Endodermal cell (in vitro differentiated cells): Measurements from ENCODE around the gene UBE2G1. TPM values are rescaled to one million over a fixed set of nuclear protein-coding genes. Genes with fewer than 3 reads are reported as not detected.

Experiments
- DNase-seq: peaks from one replicate; pipeline ENCODE4 v3.0.0-alpha.2; 2017
- H3K27ac ChIP-seq: 2 replicates; pipeline ENCODE4 v1.5.1; 2013; ENCODE audit warnings: mild to moderate bottlenecking, low read depth, low read length, moderate library complexity
- H3K27me3 ChIP-seq: 2 replicates; pipeline ENCODE4 v1.6.1; 2013; ENCODE audit warnings: mild to moderate bottlenecking, low read length, moderate library complexity; ENCODE audit not compliant: insufficient read depth, control insufficient read depth, poor library complexity, severe bottlenecking
- H3K36me3 ChIP-seq: 2 replicates; pipeline ENCODE4 v1.7.0; 2013; ENCODE audit warnings: mild to moderate bottlenecking, low read length, moderate library complexity; ENCODE audit not compliant: control insufficient read depth, insufficient read depth
- H3K4me1 ChIP-seq: one replicate; pipeline ENCODE4 v1.7.0; 2013; ENCODE audit warnings: low read length; ENCODE audit not compliant: control insufficient read depth, insufficient read depth
- H3K4me3 ChIP-seq: 2 replicates; pipeline ENCODE4 v1.5.1; 2013; ENCODE audit warnings: mild to moderate bottlenecking, low read length, moderate library complexity
- H3K9ac ChIP-seq: 2 replicates; pipeline ENCODE4 v1.6.1; 2013; ENCODE audit warnings: mild to moderate bottlenecking, low read length, moderate library complexity; ENCODE audit not compliant: poor library complexity, severe bottlenecking; ENCODE audit errors: extremely low read depth
- H3K9me3 ChIP-seq: 2 replicates; pipeline ENCODE4 v1.6.1; 2013; ENCODE audit warnings: mild to moderate bottlenecking, low read length, moderate library complexity; ENCODE audit not compliant: control insufficient read depth
- H3K27ac Mint-ChIP-seq: 2 replicates; pipeline ENCODE4 v1.8.0; 2020; ENCODE audit warnings: mixed read lengths
- H3K27me3 Mint-ChIP-seq: 2 replicates; pipeline ENCODE4 v1.8.0; 2021; ENCODE audit warnings: mild to moderate bottlenecking, mixed read lengths; ENCODE audit not compliant: insufficient read depth
- H3K36me3 Mint-ChIP-seq: 2 replicates; pipeline ENCODE4 v1.8.0; 2020; ENCODE audit warnings: low read depth, mixed read lengths
- H3K4me1 Mint-ChIP-seq: 2 replicates; pipeline ENCODE4 v1.8.0; 2020; ENCODE audit warnings: mixed read lengths
- H3K4me3 Mint-ChIP-seq: 2 replicates; pipeline ENCODE4 v1.8.0; 2020; ENCODE audit warnings: mild to moderate bottlenecking, moderate library complexity, mixed read lengths
- H3K9me3 Mint-ChIP-seq: 2 replicates; pipeline ENCODE4 v1.8.0; 2020; ENCODE audit warnings: mild to moderate bottlenecking, mixed read lengths
- CTCF ChIP-seq: fragments of 200-600 bp; sonication (generic); conservative IDR thresholded peaks from 2 replicates; pipeline ENCODE4 v1.5.0; 2021; ENCODE audit warnings: antibody characterized with exemption, mild to moderate bottlenecking
- WGBS, 2 experiments: methylation state at CpG; one replicate each; pipeline versions ENCODE4 v1.1.5 to v1.1.7; 2013; ENCODE audit warnings: missing lambda C conversion rate in 2 of 2, mixed read lengths in 1 of 2; ENCODE audit not compliant: insufficient coverage in 1 of 2, insufficient read length in 1 of 2; 5-methylcytosine and 5-hydroxymethylcytosine counted together
- total RNA-seq, 2 donors: library from RNA; stranded (reverse); fragmentation: NEBNext Ultra II Directional in 1 of 2; extraction: Animal tissue kit (Norgen Biotek cat#: 25700) in 1 of 2; gene quantifications; 2 replicates in 1 of 2; 3 replicates in 1 of 2; pipeline ENCODE4 v1.2.1, GENCODE V29; 2021

The UBE2G1 gene
- total RNA-seq, 2 donors from 2014 or later, result 85.5 to 104 TPM

GRCh38 chr17:4411201-4411600, 44.7 kb upstream of the UBE2G1 start:
- Mint-ChIP-seq H3K36me3 (no peaks in the 10 kb centered on the region), H3K4me3 (no peak overlapping the region)

GRCh38 chr17:4409659-4410058, 43.2 kb upstream of the UBE2G1 start:
- Mint-ChIP-seq H3K27me3 (no peaks in the 10 kb centered on the region), H3K9me3 (no peaks in the 10 kb centered on the region), H3K27ac (no peak overlapping the region), H3K4me3 (no peak overlapping the region), H3K36me3 (no peaks in the 10 kb centered on the region), H3K4me1 (peaks cover 3% of the 10 kb centered on the region)
- no peaks in the 10 kb centered on the region for H3K27me3 ChIP-seq
- H3K36me3 ChIP-seq, result no peaks in the 10 kb centered on the region
- no peak overlapping the region for H3K9ac ChIP-seq
- H3K27ac ChIP-seq, result no peak overlapping the region
- no peak for DNase-seq
- no peaks in the 10 kb centered on the region for H3K9me3 ChIP-seq
- H3K4me1 ChIP-seq, result no peaks in the 10 kb centered on the region
- whole genome bisulfite sequencing, 2 experiments, result 88 to 91% methylated on average over 3 to 6 of the region's 6 CpGs
- no peak for TF ChIP-seq CTCF
- H3K4me3 ChIP-seq, result no peak overlapping the region

More at GRCh38 chr17:4411201-4411600, 44.7 kb upstream of the UBE2G1 start:
- H3K4me1 Mint-ChIP-seq, result peaks cover 3% of the 10 kb centered on the region
- WGBS, 2 experiments, result 86 to 93% methylated on average over 1 to 3 of the region's 3 CpGs
- H3K9me3 Mint-ChIP-seq, result no peaks in the 10 kb centered on the region
- DNase-seq, result no peak
- Histone ChIP-seq H3K36me3 (no peaks in the 10 kb centered on the region), H3K4me3 (no peak overlapping the region), H3K9me3 (no peaks in the 10 kb centered on the region), H3K4me1 (no peaks in the 10 kb centered on the region), H3K27ac (no peak overlapping the region), H3K9ac (no peak overlapping the region), H3K27me3 (no peaks in the 10 kb centered on the region)
- no peak overlapping the region for H3K27ac Mint-ChIP-seq
- H3K27me3 Mint-ChIP-seq, result no peaks in the 10 kb centered on the region
- no peak for TF ChIP-seq CTCF

- Histone ChIP-seq H3K4me1 (no peaks in the 10 kb centered on the region), H3K4me3 (no peak overlapping the region), H3K27me3 (no peaks in the 10 kb centered on the region), H3K9me3 (no peaks in the 10 kb centered on the region), H3K36me3 (no peaks in the 10 kb centered on the region), H3K27ac (no peak overlapping the region), H3K9ac (no peak overlapping the region)
- 84 to 88% methylated on average over 4 to 7 of the region's 8 CpGs for WGBS, 2 experiments
- Mint-ChIP-seq H3K36me3 (no peaks in the 10 kb centered on the region), H3K4me1 (peaks cover under 1% of the 10 kb centered on the region), H3K27ac (no peak overlapping the region), H3K4me3 (no peak overlapping the region), H3K27me3 (no peaks in the 10 kb centered on the region), H3K9me3 (no peaks in the 10 kb centered on the region)
- no peak for TF ChIP-seq CTCF
- no peak for DNase-seq
Observed at GRCh38 chr17:4407851-4408250, 41.4 kb upstream of the UBE2G1 start.
